Frontal cortex (tissue), 4 donors: ENCODE data around the gene NF2. TPM values are rescaled to one million over a fixed set of nuclear protein-coding genes. Genes with fewer than 3 reads are reported as not detected.
"Not testable (repeated sequence)": the region's sequence is repeated elsewhere in the genome, so short reads cannot be mapped to it uniquely, and the experiment has no call there.

ENCODE experiments used
- DNase-seq, 2 donors: peaks; one replicate each; pipeline ENCODE4 v3.0.0; 2012; ENCODE audit warnings: low spot score in 2 of 2
- FAIRE-seq: peaks from 2 replicates; lab custom pipeline; 2012; peaks lifted over from hg19 to GRCh38; lab: Jason Lieb, UNC
- total RNA-seq: library from RNA; depleted of rRNA; stranded (reverse); fragments of >200 nt; gene quantifications from one replicate; pipeline ENCODE4 v1.2.3, GENCODE V29; 2014
- donor health status: control.
- donor health status: control.
- donor health status: control.

Gene NF2
- total RNA-seq, result 41.2 TPM

DNA sequence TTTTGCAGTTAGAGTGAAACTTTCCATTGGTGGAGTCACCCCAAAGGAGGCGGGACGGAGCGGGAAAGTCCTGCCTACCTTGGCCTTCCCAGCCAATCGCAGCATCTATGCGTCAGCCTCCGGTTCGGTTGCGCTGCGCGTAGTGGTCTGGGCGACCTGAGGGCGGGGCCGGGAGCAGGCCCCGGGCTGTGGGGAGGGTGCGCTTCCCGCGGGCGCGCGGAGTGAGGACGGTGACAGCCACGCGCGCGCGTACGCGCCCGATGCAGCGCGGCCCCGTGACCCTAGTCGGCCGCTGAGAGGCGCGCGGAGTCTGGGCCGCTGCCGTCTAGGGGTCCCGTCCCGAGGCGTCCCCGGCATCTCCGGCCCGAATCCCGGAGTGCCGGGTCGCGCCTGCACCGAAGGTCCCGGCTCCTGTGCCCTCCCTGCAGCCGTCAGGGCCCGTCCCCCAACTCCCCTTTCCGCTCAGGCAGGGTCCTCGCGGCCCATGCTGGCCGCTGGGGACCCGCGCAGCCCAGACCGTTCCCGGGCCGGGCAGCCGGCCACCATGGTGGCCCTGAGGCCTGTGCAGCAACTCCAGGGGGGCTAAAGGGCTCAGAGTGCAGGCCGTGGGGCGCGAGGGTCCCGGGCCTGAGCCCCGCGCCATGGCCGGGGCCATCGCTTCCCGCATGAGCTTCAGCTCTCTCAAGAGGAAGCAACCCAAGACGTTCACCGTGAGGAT lies at the start of gene NF2:
Gene NF2 (plus strand): TSS at position 276 of the 718 bp plus-strand sequence. CDS start 366 bp downstream, at position 642.
- FAIRE-seq (peak; percentile 96), DNase-seq (peak; percentile 99)

DNA sequence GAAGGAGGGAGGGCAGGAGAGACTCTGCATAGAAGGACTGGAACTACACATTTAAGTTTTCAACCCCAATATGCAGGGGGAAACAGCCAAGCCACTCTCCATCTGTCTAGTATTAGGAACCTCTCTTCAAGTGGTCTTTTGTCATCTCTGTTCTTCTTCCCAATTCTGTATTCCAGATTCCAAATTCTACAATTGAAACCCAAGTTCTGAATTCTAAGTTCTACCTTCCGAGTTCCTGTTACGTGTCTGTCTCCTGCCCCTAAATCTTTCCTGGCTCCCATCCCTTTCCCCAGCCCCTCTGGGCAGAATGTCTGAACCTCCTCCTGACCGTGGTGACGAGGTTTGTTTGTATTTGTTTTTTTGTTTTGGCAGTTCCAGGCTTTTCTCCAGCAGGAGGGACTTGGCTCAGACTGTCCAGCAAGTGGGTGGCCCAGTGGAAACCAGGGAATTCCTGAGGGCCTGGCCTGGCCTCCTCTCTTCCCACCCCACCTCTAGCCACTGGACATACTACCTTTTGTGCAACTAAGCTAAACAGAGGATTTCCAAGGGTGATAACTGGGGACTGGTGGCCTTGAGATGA lies 48.3 kb upstream of the NF2 start:
- DNase-seq, result peak; percentile 24 to 33
- no peak for FAIRE-seq

DNA sequence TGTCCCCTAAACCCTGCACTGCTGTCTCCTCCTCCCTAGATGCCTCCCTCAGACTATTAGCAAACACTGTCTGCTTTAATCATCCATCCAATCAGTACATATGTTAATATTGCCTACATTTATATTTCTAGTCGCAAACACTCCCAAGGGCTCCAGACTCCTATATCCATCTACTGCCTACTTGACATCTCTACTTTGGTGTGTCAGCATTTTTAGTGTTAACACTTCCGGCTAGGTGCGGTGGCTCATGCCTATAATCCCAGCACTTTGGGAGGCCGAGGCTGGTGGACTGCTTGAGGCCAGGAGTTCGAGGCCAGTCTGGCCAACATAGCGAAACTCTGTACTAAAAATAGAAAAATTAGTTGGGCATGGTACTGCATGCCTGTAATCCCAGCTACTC lies 44.4 kb upstream of the NF2 start:
- FAIRE-seq, result no peak
- no peak for DNase-seq

DNA sequence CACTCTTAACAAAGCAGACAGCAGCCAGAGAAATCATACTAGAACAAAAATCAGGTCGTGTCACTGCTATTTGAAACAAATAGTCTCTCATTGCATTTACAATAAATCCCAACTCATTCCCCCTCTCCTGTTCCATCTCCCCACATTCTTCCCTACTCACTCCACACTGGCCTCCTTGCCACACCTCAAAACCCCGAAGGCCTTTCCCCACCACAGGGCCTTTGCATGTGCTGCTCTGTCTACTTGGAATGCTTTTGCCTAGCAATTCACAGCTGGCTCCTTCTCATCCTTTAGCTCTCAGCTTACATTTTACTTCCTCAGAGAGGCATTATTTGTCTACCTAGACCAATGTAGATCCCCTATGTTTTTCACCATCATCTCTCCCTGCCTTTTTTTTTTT lies 43.6 kb upstream of the NF2 start:
- DNase-seq (no peak), FAIRE-seq (no peak)

DNA sequence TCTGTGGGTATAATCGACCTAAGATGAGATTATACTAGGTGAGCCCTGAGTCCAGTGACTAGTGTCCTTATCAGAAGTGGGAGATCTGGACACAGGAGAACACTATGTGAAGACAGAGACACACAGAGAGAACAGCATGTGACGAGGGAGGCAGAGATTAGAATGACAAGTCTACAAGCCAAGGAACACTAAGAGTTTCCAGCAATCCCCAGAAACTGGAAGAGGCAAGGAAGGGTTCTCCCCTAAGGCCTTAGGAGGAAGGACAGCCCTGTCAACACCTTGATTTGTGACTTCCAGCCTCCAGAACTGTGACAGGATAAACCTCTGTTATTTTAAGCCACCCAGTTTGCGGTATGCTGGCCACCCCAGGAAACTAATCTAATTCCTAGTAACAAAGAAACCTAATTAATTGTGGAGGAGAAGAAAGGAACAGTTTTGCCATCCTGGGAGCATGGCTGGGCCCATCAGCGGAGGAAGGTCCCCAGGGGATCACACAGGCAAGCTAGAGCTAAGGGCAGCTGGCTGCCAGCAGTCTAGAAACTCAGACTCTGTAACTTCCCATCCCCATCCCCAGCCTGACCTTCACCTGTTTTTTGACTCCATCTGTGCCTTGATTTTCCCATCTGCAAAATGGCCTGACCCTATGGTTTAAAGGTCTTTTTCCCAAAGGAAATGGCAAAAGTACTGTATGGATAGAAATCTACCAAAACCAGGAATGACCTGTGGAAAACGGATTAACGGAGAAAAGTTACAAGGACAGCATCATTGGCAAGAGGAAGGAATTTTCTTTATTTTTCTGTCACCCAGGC lies 39.6 kb upstream of the NF2 start:
- DNase-seq (no peak), FAIRE-seq (no peak)

DNA sequence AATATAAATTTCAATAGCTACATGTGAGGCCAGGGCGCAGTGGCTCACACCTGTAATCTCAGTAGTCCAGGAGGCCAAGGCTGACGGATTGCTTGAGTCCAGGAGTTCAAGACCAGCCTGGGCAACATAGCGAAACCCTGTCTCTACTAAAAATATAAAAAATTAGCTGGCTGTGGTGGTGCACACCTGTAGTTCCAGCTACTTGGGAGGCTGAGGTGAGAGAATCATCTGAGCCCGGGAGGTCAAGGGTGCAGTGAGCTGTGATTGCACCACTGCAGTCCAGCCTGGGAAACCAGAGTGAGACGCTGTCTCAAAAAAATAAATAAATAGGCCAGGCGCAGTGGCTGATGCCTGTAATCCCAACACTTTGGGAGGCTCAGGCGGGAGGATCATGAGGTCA lies 36.9 kb upstream of the NF2 start:
- FAIRE-seq, DNase-seq: not testable (repeated sequence)

DNA sequence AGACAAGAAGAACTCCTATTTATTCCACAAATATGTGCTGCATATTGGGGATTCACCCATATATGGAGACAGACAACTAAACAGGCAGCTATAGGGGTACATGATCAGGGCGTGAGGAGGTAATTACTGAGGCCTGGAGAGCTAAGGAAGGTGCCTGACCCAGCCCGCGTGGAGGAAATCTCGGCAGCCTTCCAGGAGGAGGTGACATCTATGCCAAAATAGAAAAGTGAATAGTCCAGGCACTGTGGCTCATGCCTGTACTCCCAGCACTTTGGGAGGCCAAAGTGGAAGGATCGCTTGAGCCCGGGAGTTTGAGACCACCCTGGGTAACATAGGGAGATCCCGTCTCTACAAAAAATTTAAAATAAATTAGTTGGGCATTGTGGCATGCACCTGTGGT lies 36.1 kb upstream of the NF2 start:
- FAIRE-seq (no peak), DNase-seq (no peak)

DNA sequence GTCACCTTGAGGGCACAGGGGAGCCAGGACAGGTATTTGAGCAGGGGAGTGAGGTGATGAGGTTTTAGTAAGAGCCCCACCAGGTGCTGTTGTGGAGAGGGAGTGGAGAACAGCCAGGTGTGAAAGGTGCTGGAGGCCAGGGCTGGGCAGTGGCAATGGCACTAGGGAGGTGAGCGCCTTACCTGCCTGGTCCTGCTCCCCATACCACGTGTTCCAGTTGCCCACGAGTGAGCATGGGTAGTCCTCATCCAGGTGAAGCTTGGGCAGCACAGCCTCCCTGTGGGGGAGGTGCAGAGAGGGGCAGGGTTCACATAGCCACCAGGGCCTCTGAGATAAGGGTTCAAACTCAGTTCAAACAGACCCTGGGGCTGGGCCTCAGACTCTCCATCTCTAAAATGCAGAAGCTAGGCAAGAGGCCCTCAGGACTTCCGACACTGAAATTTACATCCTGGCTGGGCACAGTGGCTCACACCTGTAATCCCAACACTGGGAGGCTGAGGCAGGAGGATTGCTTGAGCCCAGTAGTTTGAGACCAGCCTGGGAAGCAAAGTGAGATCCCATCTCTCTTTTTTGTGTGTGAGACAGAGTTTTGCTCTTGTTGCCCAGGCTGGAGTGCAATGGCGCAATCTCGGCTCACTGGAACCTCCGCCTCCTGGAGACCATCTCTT lies 34.3 kb upstream of the NF2 start:
- DNase-seq (no peak), FAIRE-seq (no peak)

DNA sequence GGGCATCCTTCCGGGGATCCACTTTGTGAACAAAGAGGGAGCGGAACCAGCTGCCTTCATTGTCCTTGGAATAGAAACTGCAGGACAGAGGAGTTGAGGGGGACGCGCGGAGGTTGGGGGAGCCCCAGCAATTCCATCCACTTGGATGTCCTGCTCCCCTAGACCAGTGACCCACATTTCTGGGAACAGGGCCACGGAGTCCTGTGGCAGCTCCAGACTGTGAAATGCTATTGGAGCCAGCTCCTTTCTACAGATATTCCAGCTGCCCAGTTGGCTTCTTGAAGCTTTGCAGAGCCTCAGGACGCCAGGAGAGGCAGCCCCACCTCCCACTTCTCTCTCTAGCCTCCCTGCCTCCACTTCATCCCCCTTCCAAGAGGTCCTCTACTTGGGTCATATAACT lies 33.0 kb upstream of the NF2 start:
- FAIRE-seq, result no peak
- no peak for DNase-seq

DNA sequence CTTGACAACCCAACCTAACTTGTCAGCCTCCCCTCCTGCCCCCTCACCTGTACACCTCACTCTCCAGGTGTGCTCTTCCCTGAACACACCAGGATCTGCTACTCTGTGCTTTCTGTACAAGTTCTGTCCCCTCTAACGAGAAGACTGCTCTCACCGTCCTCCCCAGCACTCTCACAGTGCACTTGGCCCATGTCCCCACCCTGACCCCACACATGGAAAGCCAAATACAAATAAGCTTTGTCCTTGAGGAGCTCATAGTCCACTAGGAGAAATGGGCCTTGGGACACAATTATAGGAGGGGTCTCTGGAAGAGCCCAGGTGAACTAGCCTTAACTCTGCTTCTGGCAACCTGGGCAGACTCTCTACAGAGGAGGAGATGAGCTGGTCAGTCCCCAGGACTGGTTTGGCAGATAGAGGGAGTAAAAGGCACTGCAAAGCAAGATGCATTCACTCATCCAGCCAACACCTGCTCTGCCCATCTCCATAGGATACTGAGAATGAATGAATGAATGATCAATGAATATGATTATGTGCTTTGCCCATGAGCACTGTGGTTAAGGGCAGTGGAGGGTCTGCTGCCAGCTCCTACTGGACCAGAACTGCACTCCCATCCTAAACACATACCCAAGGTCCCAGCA lies 32.4 kb upstream of the NF2 start:
- FAIRE-seq (no peak), DNase-seq (no peak)

DNA sequence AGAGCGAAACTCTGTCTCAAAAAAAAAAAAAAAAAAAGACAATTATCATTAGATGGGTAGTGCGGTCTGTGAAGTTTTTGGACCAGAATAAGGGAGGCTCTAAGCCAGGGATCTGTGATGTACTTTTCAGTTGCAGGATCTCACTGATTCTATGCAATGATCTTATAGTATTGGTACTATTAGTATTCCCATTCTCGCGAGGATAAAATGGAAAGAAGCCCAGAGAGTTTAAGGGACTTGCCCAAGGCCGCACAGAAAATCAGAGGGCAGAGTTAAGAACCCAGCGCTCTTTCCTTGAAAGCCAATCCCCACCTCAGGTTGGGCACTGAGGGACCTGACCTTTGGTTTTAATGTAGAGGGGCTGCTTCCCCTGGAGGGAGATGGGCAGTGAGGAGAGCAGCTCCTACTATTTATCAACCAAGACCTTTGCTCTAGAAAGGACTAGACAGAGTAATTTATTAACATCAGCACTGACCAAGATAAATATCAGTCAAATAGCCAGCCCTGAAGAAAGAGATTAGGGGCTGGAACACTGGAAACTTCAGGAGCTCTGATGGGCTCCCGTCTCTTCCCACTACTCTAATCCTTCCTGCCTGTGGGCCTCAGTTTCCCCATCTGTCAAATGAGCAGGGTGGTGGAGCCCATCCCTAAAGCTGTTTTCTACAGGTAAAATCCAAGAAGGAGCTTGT lies 28.5 kb upstream of the NF2 start:
- DNase-seq (no peak), FAIRE-seq (no peak)

DNA sequence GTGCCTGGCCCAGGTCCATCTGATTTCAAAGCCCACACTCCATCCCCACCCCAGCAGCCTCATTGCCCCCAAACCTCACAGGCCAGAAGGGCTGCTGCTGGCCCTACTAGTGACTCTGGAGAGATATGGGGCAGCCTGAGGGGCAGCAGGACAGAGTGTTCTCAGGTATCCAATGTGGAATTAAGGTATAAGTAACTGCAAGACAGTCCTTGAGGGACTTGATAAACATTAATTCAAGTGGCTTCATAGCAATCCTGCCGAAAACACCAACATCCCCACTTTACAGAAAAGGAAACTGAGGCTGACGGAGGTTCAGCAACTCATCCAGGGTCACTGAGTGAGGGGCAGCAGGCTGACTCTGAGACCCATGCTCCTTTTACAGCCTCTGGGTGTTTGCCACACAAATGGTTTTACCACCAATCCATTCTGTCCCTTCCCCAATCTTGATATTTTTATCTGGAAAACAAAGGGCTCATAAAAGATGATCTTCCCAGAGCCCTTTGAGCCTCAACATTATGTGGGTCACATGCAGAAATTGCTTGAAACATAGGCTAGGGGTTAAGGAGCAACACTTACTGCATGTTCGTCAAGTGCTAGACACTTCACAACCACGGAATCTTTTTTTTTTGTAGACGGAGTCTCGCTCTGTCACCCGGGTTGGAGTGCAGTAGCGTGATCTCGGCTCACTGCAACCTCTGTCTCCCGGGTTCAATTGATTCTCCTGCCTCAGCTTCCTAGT lies 24.8 kb upstream of the NF2 start:
- no peak for DNase-seq
- no peak for FAIRE-seq

DNA sequence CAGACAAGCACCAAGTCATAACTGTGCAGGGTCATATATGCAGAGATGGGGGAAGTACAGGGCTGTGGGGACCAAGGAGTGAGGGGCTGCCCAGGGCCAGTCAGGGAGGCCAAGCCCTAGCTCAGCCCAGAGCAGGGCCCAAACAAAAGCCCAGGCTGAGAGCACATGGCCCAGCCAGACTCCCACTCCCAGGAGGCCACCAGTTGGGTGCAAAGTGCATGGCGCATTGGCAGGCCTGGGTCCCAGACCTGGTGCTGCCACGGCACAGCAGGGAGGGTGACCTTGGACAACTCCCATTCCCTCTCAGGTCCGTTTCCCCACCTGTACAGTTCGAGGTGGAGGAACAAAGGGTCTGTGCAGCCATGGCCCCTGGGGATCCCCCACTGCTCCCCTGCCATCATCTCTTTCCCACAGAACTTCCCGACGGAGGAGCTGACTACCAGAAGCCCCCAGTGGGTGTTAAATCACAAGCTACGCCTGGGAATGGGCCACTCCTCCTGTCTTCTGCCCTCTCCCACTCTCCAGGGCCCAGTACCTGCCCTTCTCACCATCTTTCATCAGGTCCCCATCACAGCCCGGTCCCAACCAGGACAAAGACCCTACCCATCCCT lies 23.1 kb upstream of the NF2 start:
- no peak for DNase-seq
- no peak for FAIRE-seq

DNA sequence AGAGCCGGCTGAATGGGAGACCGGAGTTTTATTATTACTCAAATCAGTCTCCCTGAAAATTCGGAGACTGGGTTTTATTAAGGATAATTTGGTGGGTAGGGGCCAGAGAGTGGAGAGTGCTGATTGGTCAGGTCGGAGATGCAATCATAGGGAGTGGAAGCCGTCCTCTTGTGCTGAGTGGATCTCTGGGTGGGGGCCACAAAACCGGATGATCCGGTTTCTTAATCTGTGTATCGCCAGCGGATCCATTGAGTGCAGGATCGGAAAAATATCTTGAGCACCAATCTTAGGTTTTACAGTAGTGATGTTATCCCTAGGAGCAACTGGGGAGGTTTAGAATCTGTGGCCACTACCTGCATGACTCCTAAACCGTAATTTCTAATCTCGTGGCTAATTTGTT lies 21.6 kb upstream of the NF2 start:
- DNase-seq, result no peak
- no peak for FAIRE-seq

DNA sequence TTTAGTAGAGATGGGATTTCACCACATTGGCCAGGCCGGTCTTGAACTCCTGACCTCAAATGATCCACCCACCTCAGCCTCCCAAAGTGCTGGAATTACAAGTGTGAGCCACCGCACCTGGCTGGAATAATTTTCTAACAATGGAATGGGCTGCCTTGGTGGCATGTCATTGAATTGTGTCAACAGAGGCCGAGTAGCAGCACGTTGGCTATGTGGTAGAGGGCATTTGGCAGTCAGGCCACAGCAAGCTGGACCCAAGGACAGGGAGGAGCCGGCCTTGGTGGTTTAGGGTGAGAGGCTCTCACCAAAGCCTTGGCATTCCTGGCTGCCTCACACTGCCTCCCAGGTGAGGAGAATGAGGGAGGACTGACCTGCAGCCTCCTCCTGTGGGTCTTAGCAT lies 18.5 kb upstream of the NF2 start:
- FAIRE-seq (no peak), DNase-seq (no peak)

DNA sequence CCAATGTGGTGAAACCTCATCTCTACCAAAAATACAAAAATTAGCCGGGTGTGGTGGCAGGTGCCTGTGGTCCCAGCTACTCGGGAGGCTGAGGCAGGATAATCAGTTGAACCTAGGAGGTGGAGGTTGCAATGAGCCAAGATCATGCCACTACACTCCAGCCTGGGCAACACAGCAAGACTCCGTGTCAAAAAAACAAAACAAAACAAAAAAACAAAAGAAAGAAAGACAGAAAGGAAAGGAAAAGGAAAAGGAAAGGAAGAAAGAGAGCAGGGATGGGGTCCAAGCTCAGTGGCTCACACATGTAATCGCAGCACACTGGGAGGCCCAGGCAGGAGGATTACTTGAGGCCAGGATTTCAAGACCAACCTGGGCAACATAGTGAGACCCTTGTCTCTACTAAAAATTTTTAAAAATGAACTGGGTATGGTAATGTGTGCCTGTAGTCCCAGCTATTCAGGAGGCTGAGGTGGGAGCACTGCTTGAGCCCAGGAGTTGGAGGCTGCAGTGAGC lies 17.2 kb upstream of the NF2 start:
- DNase-seq, FAIRE-seq: not testable (repeated sequence)

DNA sequence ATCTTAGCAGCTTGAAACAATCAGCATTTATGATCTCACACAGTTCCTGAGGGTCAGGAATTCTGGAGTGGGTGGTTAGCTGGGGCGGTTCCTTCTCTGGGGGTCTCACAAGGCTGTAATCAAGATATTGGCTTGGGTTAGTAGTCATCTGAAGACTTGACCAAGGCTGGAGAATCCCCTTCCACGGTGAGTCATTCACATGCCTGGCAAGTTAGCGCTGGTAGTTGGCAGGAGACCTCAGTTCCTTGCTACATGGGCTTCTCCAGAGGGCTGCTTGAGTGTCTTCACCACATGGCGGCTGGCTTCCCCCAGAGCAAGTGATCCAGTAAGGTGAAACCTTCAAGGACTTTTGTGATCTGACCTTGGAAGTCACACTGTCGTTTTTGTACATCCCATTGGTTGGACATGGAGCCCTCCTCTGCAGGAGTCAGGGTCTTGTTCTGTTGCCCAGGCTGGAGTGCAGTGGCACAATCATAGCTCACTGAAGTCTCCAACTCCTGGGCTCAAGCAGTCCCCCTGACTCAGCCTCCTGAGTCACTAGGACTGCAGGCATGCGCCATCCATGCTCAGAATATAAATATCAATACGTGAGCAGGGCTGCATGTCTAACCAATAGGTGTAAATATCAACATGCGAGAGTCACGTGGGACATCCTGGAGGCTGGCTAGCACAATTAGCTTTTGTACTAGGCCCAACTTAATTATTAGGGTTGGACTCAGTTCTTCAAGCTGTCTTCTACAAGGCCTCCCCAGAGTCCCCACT lies 15.3 kb upstream of the NF2 start:
- FAIRE-seq (no peak), DNase-seq (no peak)
